ENCODE data around the gene RERE. TPM values are rescaled to one million over a fixed set of nuclear protein-coding genes. Genes with fewer than 3 reads are reported as not detected.

Gene RERE
- total RNA-seq, 1 experiment from 2014 or later = 20.0 TPM

GRCh38 chr1:8670371-8670818, 147.0 kb downstream of the RERE start:
- no peak for DNase-seq (ENCODE audit: low read depth, low spot score)
- in situ Hi-C loops (cut with HindIII; ENCODE audit: low pct_unique_long_range_greater_than_20kb, low sequenced_read_pairs) = no loop called here

- no peak for DNase-seq (ENCODE audit: low read depth, low spot score)
- in situ Hi-C loops (cut with HindIII; ENCODE audit: low pct_unique_long_range_greater_than_20kb, low sequenced_read_pairs) = no loop called here
Observed at GRCh38 chr1:8669606-8670335, 147.7 kb downstream of the RERE start.

- in situ Hi-C loops (cut with HindIII; ENCODE audit: low pct_unique_long_range_greater_than_20kb, low sequenced_read_pairs) = no loop called here
- no peak for DNase-seq (ENCODE audit: low read depth, low spot score)
Observed at GRCh38 chr1:8667869-8668594, 149.4 kb downstream of the RERE start.

- in situ Hi-C loops (cut with HindIII; ENCODE audit: low pct_unique_long_range_greater_than_20kb, low sequenced_read_pairs) = no loop called here
- DNase-seq (ENCODE audit: low read depth, low spot score) = no peak
Observed at GRCh38 chr1:8666389-8667167, 150.9 kb downstream of the RERE start.

- DNase-seq (ENCODE audit: low read depth, low spot score) = no peak
- in situ Hi-C loops (cut with HindIII; ENCODE audit: low pct_unique_long_range_greater_than_20kb, low sequenced_read_pairs) = no loop called here
Observed at GRCh38 chr1:8665833-8666232, 151.6 kb downstream of the RERE start.

GRCh38 chr1:8664887-8665286, 152.6 kb downstream of the RERE start:
- in situ Hi-C loops (cut with HindIII; ENCODE audit: low pct_unique_long_range_greater_than_20kb, low sequenced_read_pairs) = no loop called here
- DNase-seq (ENCODE audit: low read depth, low spot score) = no peak

GRCh38 chr1:8663915-8664329, 153.5 kb downstream of the RERE start:
- DNase-seq (ENCODE audit: low read depth, low spot score) = no peak
- in situ Hi-C loops (cut with HindIII; ENCODE audit: low pct_unique_long_range_greater_than_20kb, low sequenced_read_pairs) = no loop called here

- in situ Hi-C loops (cut with HindIII; ENCODE audit: low pct_unique_long_range_greater_than_20kb, low sequenced_read_pairs) = no loop called here
Observed at GRCh38 chr1:8663090-8663802, 154.2 kb downstream of the RERE start.

GRCh38 chr1:8662380-8663072, 154.9 kb downstream of the RERE start:
- in situ Hi-C loops (cut with HindIII; ENCODE audit: low pct_unique_long_range_greater_than_20kb, low sequenced_read_pairs) = no loop called here

More at GRCh38 chr1:8663090-8663802, 154.2 kb downstream of the RERE start:
- DNase-seq (ENCODE audit: low read depth, low spot score) = no peak

GRCh38 chr1:8661185-8662110, 156.0 kb downstream of the RERE start:
- no peak for DNase-seq (ENCODE audit: low read depth, low spot score)
- in situ Hi-C loops (cut with HindIII; ENCODE audit: low pct_unique_long_range_greater_than_20kb, low sequenced_read_pairs) = no loop called here

More at GRCh38 chr1:8662380-8663072, 154.9 kb downstream of the RERE start:
- no peak for DNase-seq (ENCODE audit: low read depth, low spot score)

- in situ Hi-C loops (cut with HindIII; ENCODE audit: low pct_unique_long_range_greater_than_20kb, low sequenced_read_pairs) = no loop called here
- DNase-seq (ENCODE audit: low read depth, low spot score) = no peak
Observed at GRCh38 chr1:8660411-8660828, 157.0 kb downstream of the RERE start.

GRCh38 chr1:8659593-8659992, 157.8 kb downstream of the RERE start:
- in situ Hi-C loops (cut with HindIII; ENCODE audit: low pct_unique_long_range_greater_than_20kb, low sequenced_read_pairs) = no loop called here
- no peak for DNase-seq (ENCODE audit: low read depth, low spot score)

- DNase-seq (ENCODE audit: low read depth, low spot score) = no peak
- in situ Hi-C loops (cut with HindIII; ENCODE audit: low pct_unique_long_range_greater_than_20kb, low sequenced_read_pairs) = no loop called here
Observed at GRCh38 chr1:8653878-8654277, 163.6 kb downstream of the RERE start.

- peak; percentile 31 for DNase-seq (ENCODE audit: low read depth, low spot score)
- in situ Hi-C loops (cut with HindIII; ENCODE audit: low pct_unique_long_range_greater_than_20kb, low sequenced_read_pairs) = no loop called here
Observed at GRCh38 chr1:8652467-8653046, 164.9 kb downstream of the RERE start.

GRCh38 chr1:8651962-8652361, 165.5 kb downstream of the RERE start:
- DNase-seq (ENCODE audit: low read depth, low spot score) = no peak
- in situ Hi-C loops (cut with HindIII; ENCODE audit: low pct_unique_long_range_greater_than_20kb, low sequenced_read_pairs) = no loop called here
